Sigmoid colon (tissue), 4 donors: ENCODE measurements around the gene B3GNT5.

ENCODE experiments used
- POLR2A ChIP-seq, 2 donors: fragments of 450-650 bp; IDR thresholded peaks; one replicate each; pipeline ENCODE4 v1.6.1; 2016; ENCODE audit warnings: antibody characterized with exemption in 2 of 2, mild to moderate bottlenecking in 2 of 2, moderate library complexity in 2 of 2
- POLR2AphosphoS5 ChIP-seq, 4 donors: sonication (generic); formaldehyde crosslinking; IDR thresholded peaks; one replicate each; pipeline ENCODE4 v1.6.1; 2017; ENCODE audit warnings: antibody characterized with exemption in 4 of 4
- TF ChIP-seq, protein P1 (sequence below), 4 experiments: fragments of 450-650 bp in 3 of 4; fragments of 200-600 bp in 1 of 4; IDR thresholded peaks; one replicate each; pipeline ENCODE4 v1.5.1; 2016 to 2019; ENCODE audit warnings: antibody characterized with exemption in 4 of 4, mild to moderate bottlenecking in 3 of 4, moderate library complexity in 2 of 4

DNA sequence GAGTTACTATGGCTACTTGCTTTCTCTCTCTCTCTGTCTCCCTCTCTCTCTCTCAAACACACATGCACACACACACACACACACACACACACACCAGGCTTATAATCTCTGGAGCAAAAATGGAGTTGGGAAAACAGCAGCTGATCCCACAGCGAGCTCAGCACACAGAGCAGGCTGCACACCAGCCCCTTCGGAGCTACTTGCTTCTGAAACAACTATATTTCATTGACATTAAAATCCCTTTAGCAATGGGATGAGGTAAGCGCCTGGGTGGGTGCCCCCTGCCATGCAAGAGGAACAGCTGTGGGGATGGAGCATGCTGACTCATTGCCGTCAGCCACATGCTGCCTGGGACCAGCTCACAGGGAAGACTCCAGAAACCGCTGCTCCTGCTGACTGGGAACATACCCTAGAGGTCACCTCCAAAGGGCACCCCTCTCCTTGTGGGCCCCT lies 45.7 kb downstream of the B3GNT5 start:
- TF ChIP-seq, protein P1, sequence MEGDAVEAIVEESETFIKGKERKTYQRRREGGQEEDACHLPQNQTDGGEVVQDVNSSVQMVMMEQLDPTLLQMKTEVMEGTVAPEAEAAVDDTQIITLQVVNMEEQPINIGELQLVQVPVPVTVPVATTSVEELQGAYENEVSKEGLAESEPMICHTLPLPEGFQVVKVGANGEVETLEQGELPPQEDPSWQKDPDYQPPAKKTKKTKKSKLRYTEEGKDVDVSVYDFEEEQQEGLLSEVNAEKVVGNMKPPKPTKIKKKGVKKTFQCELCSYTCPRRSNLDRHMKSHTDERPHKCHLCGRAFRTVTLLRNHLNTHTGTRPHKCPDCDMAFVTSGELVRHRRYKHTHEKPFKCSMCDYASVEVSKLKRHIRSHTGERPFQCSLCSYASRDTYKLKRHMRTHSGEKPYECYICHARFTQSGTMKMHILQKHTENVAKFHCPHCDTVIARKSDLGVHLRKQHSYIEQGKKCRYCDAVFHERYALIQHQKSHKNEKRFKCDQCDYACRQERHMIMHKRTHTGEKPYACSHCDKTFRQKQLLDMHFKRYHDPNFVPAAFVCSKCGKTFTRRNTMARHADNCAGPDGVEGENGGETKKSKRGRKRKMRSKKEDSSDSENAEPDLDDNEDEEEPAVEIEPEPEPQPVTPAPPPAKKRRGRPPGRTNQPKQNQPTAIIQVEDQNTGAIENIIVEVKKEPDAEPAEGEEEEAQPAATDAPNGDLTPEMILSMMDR (IDR thresholded peaks at IDR 0.05): no peak
- TF ChIP-seq POLR2AphosphoS5 (IDR thresholded peaks at IDR 0.05) (peak in 1 of 4 donors; percentile 35), POLR2A (IDR thresholded peaks at IDR 0.05) (no peak)
